Fibroblast of gingiva (primary cell): ENCODE results near the gene RALGAPA2.

Experiments
- DNase-seq: peaks from one replicate; pipeline ENCODE4 v3.0.0-alpha.2; 2011; ENCODE audit warnings: low read depth

RALGAPA2 gene

DNA sequence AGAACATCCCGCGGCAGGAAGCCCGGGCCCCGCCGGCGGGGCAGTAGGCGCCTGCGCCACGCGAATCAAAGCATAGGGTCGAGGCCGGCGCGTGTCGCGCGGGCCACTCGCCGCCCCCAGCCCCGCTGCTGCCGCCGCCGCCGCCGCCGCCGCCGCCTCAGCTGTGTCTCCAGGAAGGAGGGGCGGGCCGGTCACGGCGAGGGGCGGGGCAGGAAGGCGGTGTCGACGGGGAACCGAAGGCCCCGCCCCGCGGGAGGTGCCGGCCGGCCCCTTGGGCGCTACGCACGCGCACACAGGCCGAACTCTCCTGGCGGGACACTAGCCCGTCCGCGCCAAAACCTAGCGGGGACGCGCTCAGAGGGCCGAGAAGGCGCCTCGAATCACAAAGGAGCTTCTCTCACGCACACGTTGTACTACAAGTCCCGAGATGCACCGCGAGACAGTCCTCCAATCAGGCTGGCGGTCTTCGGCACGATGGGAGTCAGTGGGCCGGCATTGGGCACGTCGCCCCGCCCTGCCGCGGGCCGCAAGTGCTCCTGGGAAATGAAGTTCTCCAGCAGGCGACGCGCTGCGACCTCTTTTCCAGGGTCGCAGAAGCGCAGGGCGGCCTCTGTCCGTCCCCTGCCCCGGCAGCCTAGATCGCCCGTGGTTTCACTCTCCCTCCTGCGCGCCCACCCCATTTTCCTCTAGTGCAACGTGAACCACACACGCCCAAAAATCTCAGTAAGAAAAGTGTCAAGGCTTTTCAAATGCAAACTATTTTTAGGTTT, at the start of gene RALGAPA2:
TSS of gene RALGAPA2 (minus strand) at position 171 of the 770 bp plus-strand sequence. CDS start at position 7, 164 bp downstream.
- peak; percentile 99 for DNase-seq

DNA sequence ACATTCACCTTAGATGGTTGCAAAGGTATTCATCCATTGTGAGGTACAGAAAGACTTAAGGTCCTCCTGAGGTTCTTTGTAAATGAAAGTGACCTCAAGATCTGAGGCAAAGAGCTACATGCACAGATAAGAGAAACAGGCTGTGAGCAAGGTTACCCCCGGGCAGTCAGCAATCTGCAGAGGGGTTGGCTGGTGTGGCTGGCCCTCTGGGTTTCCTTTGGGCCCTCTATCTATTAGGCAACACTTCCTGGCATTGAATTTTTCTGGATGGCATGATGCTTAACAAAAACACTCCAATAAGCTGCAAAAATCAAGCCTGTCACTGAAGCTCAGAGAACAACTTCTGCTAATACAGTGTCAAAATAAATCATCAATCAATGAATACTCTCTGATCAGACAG, 48.9 kb upstream of the RALGAPA2 start:
- no peak for DNase-seq

DNA sequence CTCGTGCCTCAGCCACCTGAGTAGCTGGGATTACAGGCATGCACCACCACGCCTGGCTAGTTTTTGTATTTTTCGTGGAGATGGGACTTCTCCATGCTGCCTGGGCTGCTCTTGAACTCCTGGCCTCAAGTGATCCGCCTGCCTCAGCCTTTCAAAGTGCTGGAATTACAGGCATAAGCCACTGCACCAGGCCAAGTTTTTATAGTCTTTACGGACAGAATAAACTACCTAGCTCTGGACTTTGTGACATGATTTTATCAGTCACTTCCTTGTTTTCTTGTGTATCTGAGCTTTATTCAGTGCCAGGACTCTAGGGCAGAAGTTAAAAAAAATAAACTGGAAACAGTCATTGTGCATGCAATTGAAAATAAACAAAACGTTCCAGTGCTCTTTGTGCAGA, 46.7 kb upstream of the RALGAPA2 start:
- no peak for DNase-seq

DNA sequence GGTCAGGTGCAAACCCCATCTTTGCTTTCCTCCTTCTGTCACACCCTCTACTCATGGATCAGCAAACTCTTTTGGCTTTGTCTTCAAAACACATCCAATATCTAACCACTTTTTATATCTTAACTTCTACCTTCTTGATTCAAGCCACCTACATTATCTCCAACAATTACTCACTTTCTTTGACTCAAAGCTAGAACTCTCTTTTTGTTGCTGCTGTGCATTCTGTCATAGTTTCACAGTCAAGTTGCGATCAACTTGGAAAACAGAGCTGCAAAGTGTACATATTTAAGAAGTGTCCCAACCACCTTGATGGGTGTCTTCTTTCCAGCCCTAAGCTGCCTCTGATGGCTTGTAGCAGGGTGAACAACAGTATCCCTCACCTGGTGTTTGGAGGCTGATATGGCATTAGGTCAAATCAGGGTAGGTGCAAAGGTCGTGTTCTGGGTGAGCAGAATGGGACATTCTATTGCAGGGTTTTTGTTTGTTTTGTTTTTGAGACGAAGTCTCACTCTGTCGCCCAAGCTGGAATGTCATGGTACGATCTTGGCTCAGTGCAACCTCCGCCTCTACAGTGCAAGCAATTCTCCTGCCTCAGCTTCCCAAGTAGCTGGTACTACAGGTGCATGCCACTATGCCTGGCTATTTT, 43.4 kb upstream of the RALGAPA2 start:
- DNase-seq, result no peak

DNA sequence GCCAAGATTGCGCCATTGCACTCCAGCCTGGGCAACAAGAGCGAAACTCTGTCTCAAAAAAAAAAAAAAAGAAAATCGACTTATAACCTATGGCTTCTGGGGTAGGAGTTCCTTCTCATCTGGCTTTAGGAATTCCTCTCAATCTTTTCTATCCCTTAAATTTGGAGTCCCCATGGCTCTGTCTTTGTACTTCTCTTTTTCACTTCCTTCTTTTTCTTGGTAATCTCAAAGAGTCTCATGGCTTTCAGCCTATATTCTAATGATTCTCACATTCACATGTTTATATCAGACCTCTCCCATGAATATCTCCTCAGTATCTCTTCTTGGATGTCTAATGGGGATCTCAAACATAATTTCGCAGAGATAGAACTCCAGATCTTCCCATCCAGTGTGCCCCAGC, 42.8 kb upstream of the RALGAPA2 start:
- no peak for DNase-seq

DNA sequence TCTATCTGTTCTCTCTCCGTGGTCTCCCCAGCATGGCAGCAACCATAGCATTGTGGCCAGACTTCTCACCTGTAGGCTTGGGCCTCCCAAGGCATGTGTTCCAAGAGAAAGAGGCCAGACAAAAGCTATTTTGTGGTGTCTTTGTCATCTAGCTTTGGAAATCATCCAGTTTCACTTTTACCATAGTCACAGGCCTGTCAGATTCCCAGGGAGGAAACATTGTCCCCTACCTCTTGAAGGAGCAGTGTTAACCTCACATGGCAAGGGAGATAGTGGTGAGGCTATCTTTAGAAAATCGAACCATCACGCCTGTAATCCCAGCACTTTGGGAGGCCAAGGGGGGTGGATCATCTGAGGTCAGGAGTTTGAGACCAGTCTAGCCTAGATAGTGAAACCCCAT, 42.3 kb upstream of the RALGAPA2 start:
- DNase-seq, result no peak

DNA sequence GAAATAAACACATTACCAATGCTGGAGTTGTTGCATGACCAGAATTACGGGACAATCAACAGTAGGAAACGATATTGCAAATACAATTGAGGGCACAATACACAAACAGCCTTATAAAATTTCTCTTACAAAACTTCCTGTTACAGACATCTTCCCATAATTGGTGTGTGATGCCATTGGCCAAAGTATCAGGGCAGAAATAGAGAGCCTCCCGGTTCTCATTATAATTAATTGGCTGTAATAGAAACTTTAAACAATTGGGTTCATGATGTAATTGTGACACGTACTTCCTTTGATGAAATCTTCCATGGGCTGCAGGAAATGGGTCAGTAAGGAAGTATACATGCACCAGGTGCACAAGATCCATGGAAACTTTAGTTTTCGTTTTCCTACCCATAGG, 40.3 kb upstream of the RALGAPA2 start:
- peak; percentile 5 for DNase-seq

DNA sequence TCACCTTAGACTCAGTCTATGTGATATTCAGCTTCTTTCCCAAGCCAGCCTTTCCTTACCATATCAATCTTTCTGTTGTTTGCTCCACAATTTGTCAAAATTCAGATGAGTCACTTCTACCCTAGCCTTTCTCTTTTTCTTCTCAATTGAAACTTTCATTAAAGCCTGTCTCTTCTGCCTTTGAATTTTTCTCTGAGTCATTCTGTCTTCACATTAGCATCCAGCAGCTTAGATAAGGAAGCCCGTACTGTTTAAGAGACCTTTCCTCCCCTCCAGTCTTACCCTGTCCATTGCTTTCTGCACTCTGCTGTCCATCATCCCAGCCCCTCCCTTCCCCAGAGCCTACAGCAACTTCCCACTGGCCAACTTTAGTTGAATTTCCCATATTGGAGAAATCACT, 34.9 kb upstream of the RALGAPA2 start:
- DNase-seq, result no peak

DNA sequence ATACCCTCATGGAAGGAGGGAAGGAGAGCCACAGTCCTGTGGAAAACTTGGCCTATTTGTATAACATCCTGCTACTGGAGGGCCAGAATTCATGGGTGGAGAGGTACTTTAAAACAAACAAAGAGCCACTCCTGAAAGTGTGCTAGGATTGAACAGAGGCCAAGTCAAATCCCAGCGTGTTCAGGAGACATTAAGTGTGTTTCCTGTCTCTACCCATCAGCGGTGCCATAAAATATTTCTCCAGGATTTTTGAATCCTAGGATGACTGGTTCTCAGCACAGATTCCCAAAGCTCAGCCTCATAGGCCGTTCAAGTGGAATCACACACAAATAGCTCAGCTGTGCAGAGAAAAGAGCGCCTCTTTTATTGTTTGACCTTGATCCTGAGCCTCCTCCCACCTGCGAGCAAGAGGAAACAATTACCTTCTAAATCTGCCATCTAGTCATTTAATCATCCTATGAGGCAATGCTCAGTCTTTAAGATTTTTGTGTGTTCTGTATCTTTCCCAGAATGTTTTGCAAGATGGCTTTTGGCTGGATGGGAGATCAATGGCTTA, 31.8 kb upstream of the RALGAPA2 start:
- no peak for DNase-seq

DNA sequence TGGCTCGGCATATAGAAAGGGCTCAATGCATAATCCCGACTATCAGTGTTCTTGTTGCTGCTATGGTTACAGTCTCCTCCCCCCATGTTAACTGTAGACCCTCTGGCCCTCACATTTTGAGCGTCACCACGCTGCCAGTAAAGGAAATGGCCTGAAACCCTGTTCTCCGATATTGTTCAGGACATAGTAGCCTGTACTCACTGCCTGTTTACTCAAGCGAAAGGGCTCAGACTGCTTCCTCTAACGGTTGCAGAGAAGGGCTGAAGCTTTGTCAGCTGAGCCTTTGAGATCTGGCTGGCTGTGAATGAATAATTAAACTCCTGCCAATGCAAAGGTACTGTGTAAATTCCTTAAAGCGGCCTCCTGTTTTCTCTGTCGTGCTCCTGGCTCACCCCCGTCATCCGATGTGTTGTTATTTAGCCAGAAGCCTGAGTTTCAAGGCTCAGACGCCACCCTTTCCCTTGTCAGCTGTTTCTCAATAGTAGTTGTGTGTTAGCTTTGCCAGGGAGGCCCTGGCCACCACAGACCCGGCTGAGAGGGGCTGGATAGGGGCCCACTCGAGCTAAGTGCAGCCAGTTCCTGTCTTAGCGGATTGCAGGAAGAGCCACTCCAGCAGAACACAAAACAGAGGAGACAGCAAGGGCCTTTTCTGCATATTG, 31.2 kb upstream of the RALGAPA2 start:
- peak; percentile 35 for DNase-seq

DNA sequence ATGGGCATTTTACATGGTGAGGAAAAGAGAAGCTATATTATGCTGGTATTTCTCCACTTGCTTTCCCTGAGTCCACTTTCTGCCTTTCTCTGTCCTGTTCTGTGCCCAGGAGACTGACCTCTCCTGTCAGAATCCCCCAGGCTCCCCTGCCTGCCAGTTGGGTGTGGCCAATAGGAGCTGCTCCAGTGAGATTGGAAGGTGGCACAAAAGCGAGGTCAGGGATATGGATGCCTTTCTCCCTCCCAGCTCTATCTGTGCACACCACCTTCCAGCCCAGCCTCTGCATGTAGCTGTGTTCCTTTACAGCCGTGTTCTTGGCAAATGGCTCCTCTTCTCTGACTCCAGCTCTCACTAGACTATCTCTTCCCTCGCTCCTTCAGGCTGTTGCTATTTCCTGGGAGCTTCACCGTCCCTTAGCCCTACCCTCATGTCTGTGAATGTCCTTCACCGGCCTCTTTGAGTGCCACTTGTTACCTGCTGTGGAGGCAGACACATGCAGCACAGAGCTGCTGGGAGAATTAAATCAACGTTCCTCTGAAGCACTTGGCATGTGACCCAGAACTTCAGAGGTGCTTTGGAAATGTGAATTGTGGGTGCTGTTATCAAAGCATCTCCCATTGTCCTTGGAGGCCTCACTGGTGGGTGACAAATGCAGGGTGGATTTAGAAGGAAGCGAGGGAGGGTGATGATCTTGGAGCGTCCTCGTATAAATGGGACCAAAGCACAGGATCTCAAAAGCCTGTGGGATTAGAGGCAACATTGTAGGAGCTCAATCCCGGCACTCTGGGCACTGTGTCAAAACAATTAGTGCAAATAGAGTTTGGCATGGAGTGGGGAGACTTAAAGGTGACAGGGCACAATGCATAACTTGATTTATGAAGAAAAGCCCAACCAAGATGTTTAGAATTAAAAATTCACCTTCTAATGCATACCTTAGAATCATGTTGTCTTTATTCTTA, 28.9 kb upstream of the RALGAPA2 start:
- DNase-seq, result no peak

DNA sequence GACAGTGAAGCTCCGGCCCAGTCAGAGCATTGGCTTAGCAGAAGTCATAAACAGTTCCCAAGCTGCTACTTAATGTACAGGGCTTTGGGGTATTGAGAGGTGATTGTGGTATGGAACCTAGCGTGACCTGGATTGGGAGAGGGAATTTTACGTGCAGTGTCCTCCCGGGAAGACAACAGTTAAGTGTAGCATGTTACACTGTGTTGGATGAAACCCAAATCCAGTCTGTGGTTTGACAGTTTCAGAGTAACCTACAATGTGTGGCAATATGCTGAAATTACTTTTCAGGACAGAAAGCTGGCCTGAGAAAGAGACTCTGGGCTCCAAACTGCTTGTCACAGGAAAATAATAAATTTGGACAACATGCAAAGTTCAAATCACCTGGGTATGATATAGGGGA, 28.1 kb upstream of the RALGAPA2 start:
- no peak for DNase-seq

DNA sequence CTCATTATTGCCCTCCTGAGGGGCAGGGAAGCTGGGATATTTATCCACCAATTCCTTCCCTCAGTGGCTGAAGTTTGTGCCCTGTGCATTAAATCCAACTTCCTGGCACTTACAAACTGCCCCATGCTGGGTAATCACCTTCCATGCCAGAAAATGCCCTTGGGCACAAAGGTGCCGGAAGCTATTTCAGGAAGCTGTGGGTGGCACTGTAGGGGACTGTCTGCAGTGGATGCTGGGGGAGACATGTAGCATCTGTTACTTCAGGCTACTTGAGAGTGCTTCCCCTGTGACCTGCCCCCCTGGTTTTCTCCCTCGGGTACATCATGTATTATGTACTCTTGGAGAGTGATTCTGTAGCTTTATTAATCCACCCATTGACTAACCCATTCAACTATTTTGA, 24.7 kb upstream of the RALGAPA2 start:
- no peak for DNase-seq

DNA sequence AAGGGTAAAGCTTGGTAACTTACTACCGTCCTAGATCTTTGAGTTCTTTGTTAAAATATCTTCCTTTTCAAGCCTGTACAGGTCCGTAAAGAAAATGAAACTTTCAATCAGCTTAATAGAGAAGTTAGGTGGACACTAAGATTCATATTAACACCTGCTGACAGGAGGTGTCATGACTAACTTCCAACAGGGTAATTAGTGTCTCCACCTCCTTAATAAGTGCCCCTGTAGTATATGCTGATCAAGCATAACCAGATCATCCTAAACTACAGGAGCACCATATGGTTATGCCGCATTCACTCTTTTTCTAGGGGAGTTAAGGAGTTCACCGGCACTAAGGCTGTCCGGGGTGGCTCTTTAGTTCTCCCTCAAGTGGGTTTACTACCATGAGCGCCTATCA, 23.9 kb upstream of the RALGAPA2 start:
- no peak for DNase-seq

DNA sequence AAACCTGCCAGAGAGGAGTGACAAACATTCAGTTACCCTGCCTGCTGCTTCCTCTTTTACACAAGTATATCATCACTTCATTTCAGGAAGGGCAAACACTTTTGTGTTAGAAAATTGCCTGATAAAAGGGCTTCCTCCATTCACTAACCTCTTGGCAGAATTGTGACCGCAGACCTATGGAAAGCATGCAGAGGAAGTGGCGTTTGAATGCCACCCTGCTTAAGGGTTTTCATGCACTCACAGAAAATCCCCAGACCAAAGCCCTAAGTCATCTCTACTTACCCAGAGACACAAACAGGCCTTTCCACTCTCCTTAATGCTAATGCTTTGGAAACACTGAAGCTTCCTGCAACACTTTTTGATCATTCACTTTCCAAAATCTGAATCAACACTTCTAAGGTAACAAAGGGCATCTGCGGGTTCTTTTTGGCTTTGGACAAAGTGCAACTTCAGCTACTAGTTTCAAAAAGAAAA, 22.1 kb upstream of the RALGAPA2 start:
- no peak for DNase-seq

DNA sequence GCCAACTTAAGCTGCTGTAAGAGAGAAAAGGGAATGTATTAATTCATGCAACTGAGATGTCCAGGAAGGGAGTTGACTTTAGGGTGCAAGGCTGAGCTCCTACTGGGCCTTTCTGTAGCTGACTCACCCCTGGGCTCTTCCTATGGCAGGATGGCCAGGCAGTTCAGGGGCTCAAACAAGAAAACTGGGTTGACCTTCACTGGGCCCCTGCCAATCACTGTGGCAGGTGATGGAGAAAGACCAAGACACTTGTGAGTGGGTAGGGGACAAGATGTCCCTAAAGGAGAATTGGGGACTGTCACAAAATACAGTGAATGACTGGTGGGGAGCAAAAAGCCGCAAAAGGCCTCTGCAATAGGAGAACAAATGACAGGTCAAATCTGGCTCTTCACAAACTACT, 21.5 kb upstream of the RALGAPA2 start:
- DNase-seq, result no peak

DNA sequence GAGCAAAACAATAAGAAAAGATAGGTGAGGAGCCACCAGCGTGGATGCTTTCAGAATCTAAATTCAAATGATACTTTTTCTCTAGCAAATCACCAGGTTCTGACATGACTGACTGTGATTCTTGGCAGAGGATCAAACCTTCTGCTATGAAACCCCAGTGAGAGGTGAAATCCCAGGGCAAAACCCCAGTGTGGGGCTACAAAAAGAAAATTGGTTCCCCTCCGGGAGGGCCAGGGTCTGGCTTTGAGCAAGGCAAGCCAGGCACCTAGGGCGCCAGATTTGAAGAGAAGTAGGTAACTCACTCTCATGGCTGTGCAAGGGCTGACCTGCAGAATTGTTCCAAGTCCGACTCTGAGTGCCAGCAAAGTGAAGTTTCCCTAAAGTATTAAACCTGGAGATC, 20.2 kb upstream of the RALGAPA2 start:
- DNase-seq, result no peak

DNA sequence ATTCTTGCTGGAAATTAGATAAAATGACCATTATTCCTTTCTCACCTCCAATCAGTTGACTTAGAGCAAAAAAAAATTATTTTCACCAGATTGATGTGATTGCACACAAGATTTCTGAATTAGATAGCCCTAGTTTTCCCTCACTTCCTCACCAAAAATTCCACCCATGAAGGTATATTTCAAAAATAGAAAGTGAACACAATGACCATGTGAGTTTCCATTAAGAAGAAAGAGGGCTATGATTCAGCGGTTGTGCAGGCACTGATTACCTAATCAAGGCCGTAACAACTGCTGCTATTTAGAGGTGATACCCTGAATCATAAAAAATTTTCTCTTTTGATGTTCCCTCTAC, 19.5 kb upstream of the RALGAPA2 start:
- no peak for DNase-seq

DNA sequence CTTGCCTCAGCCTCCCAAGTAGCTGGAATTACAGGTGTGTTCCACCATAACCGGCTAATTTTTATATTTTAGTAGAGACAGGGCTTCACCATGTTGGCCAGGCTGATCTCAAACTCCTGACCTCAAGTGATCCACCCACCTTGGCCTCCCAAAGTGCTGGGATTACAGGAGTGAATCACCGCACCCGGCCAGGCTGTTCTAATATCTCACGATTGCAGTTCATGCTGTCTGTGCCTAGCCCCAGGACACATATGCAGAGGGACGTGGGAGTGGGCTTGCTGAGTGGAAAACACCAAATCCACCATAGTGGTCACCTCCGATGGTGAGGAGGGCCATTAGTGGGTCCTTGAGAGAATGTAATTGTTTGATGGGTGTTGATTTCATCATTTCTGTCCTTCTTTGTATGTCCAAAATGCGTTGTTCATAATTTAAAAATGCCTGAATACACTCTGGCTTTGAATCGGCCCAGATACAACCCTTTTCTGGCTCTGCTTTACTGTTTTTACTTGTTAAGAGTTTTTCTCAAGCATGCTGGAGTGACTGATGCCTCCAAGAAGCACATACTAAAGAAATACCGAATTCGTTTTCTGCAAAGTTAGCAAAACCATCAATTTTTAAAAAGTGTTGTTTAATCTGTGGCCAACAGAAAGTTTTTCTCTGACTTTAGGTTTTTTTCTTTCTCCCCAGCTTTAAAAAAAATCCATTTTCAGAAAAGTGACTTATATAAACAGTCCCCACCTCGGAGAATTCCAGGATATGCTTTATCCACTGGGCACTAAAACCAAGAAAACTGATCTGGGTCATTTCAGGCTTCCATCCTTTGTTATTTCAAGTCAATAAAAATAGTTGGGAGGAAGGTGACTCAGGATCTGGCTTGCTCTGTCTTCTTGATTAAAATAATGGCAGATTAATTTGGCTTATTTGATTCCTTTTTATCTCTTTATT, 18.8 kb upstream of the RALGAPA2 start:
- DNase-seq, result no peak

DNA sequence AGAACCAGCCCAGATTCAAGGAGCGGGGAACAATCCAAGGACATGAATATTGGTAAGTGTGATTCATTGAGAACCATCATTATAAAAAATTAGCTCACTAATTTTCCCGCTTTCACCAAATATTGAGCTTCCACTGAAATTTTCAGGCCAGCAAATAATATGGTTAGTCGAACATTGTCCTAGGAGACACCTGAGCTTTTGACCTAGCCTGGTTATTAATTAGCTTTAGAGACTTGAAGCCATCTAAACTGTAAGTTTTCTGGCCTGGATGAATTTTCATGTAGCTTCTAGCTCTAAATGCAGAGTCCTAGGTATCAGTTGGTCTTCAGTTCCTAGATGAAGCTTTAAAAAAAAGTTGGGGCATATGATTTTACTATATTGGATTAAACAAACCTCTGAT, 17.1 kb upstream of the RALGAPA2 start:
- DNase-seq, result no peak

DNA sequence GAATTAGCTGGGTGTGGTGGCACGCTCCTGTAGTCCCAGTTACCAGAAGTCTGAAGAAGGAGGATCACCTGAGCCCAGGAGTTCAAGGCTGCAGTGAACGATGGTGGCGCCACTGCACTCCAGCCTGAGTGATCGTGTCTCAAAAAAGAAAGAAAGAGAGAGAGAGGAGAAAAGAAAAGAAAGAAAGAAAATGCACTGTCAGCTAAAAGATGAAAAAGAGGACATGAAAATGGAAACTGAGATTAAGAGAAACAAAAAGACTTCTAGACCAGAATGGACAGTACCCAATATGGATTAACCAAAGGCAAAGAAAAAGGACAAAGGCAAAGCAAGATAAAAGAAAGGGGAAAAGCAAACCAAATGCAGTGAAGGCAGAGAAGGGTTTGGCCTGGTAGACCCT, 9.0 kb upstream of the RALGAPA2 start:
- DNase-seq, result no peak
